ENCODE measurements around the gene OR52W1.

DNA sequence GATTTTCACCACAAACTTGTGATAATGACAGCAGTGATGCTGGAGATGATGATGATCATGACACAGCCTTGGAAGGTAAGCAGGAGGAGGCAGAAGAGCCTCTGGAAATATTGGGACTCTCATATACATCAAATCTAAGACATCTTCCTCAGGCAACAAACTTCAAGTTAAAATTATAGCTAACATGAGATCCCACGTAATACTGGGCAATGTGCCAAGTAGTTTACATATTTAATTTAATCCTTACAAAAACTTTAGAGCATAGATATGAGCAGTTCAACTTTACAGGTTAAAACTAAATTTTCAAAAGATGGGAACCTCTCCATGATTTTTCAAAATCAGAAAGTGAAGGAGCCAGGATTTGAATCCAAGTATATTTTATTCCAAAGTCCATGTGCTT, 47.9 kb upstream of the OR52W1 start:
- TF ChIP-seq EZH2 (IDR thresholded peaks at IDR 0.05; ENCODE audit: borderline replicate concordance, low read depth, low read length, poor library complexity, severe bottlenecking): no peak
- TF ChIP-seq, protein P1, sequence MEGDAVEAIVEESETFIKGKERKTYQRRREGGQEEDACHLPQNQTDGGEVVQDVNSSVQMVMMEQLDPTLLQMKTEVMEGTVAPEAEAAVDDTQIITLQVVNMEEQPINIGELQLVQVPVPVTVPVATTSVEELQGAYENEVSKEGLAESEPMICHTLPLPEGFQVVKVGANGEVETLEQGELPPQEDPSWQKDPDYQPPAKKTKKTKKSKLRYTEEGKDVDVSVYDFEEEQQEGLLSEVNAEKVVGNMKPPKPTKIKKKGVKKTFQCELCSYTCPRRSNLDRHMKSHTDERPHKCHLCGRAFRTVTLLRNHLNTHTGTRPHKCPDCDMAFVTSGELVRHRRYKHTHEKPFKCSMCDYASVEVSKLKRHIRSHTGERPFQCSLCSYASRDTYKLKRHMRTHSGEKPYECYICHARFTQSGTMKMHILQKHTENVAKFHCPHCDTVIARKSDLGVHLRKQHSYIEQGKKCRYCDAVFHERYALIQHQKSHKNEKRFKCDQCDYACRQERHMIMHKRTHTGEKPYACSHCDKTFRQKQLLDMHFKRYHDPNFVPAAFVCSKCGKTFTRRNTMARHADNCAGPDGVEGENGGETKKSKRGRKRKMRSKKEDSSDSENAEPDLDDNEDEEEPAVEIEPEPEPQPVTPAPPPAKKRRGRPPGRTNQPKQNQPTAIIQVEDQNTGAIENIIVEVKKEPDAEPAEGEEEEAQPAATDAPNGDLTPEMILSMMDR (conservative IDR thresholded peaks at IDR 0.05; ENCODE audit: low read depth, low read length): no peak

Measured in A673 (cell line).